ENCODE measurements around the gene BAZ1A. TPM values are rescaled to one million over a fixed set of nuclear protein-coding genes. Genes with fewer than 3 reads are reported as not detected.
A peak's percentile ranks its signal among the peaks of the same experiment; 100 is the strongest.

BAZ1A gene, protein sequence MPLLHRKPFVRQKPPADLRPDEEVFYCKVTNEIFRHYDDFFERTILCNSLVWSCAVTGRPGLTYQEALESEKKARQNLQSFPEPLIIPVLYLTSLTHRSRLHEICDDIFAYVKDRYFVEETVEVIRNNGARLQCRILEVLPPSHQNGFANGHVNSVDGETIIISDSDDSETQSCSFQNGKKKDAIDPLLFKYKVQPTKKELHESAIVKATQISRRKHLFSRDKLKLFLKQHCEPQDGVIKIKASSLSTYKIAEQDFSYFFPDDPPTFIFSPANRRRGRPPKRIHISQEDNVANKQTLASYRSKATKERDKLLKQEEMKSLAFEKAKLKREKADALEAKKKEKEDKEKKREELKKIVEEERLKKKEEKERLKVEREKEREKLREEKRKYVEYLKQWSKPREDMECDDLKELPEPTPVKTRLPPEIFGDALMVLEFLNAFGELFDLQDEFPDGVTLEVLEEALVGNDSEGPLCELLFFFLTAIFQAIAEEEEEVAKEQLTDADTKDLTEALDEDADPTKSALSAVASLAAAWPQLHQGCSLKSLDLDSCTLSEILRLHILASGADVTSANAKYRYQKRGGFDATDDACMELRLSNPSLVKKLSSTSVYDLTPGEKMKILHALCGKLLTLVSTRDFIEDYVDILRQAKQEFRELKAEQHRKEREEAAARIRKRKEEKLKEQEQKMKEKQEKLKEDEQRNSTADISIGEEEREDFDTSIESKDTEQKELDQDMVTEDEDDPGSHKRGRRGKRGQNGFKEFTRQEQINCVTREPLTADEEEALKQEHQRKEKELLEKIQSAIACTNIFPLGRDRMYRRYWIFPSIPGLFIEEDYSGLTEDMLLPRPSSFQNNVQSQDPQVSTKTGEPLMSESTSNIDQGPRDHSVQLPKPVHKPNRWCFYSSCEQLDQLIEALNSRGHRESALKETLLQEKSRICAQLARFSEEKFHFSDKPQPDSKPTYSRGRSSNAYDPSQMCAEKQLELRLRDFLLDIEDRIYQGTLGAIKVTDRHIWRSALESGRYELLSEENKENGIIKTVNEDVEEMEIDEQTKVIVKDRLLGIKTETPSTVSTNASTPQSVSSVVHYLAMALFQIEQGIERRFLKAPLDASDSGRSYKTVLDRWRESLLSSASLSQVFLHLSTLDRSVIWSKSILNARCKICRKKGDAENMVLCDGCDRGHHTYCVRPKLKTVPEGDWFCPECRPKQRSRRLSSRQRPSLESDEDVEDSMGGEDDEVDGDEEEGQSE (N-terminal part only)
- total RNA-seq (10 to 100 TPM in 1 of 4 donors, 1 to 10 TPM in 3; 5.7 to 11.5 (median 7.4) TPM), polyA plus RNA-seq (5.0 TPM)
- long read RNA-seq, donor 1, partial matches to known transcripts: 4 of 5 reads
- long read RNA-seq, donor 1, other reads (novel, unspliced or antisense): 1 of 5 reads
- long read RNA-seq, donor 2, partial matches to known transcripts: 1 of 1 reads
- long read RNA-seq, donor 2, other reads (novel, unspliced or antisense): 0 of 1 reads
- long read RNA-seq, donor 3, partial matches to known transcripts: 6 of 6 reads
- long read RNA-seq, donor 3, other reads (novel, unspliced or antisense): 0 of 6 reads
- long read RNA-seq, donor 4, partial matches to known transcripts: 1 of 1 reads
- long read RNA-seq, donor 4, other reads (novel, unspliced or antisense): 0 of 1 reads

DNA sequence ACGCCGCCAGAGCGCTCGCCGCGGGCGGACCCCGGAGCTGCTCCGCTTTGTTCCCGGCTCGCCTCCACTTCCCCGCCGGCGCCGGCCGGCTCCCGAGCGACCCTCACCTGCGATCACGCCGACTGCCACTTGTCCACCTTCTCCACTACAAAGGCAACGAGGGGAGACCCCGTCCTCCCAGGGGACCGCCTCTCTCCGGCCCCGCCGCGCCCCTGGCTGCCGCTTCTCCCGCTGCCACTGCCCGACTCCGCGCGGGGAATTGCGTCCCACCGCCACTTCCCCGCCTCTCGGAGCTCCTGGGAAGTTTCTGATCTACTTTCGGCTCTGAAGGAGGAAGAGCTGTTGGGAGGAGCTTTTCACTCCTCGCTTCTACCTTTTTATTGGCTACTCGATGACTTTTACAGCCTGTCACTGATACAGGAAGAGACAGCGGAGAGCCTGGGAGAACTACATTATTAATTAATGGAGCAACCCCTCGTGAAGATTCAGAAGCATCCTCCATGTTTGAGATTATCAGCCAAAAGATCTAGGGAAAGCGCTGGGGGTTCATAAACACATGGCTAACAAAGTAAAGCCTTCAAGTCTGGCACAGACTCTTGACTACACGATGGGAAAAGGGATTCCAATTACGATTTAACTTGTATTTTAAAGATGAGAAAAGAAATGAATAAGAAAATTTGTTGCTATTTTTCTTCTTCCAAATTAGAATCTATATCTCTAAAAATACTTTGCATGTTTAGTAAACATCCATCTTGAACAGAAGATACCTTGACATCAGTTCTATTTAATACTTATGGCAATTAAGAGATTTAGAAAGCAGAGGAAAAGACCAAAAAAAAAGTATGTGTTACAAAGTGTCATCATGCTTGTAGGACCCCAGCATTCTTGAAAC, at the start of gene BAZ1A:
Gene BAZ1A (minus strand): TSS at position 330 of the 892 bp plus-strand sequence. CDS start 756 bp downstream, outside the sequence.
- Histone ChIP-seq H3K4me3 (ENCODE audit: low read length) (peak within 1 kb of the TSS; percentile 84), H3K27me3 (ENCODE audit: control insufficient read depth, insufficient read depth) (no peaks in the 10 kb centered on the region), H3K9me3 (ENCODE audit: control insufficient read depth, low read length) (no peaks in the 10 kb centered on the region), H3K4me1 (ENCODE audit: control insufficient read depth, insufficient read depth, low read length) (no peaks in the 10 kb centered on the region), H3K27ac (ENCODE audit: low read length) (peak within 1 kb of the TSS; percentile 91)
- ATAC-seq (peak; percentile 66 to 79), DNase-seq (peak; percentile 74 to 85 (median 83))
- intact Hi-C loops (cut with DNase I): loop anchor here in 1 of 4 donors (10.0 kb wide), 1 partner anchor 110 kb away; the partner anchor contains the start of gene SRP54
- WGBS: under 1% methylated on average over 45 of the region's 46 CpGs

DNA sequence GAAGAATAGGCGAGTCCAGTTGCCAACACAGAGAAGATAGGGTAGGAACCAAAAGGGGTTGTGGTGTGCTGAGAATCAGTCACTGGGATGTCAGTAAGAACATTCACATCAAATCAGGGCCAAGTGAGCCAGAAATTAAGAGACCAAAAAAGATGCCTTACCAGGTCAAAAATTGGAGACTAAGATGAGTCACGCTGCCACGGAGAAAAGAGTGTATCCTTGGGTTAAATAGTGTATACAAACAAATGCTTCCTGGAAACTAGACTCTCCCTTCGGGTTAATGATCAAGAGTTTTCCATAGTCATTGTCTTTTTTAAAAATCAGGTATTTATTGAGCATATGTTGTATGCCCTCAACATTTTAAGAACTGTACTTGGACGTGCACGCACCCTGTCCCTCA, 45.2 kb upstream of the BAZ1A start:
- Histone ChIP-seq H3K27me3 (ENCODE audit: control insufficient read depth, insufficient read depth) (no peaks in the 10 kb centered on the region), H3K9me3 (ENCODE audit: control insufficient read depth, low read length) (no peaks in the 10 kb centered on the region), H3K4me1 (ENCODE audit: control insufficient read depth, insufficient read depth, low read length) (no peaks in the 10 kb centered on the region), H3K4me3 (ENCODE audit: low read length) (no peak overlapping the region), H3K27ac (ENCODE audit: low read length) (no peak overlapping the region)
- DNase-seq (no peak), ATAC-seq (no peak)
- WGBS: 73% methylated on average over 6 of the region's 6 CpGs
- intact Hi-C loops (cut with DNase I): no loop called here

DNA sequence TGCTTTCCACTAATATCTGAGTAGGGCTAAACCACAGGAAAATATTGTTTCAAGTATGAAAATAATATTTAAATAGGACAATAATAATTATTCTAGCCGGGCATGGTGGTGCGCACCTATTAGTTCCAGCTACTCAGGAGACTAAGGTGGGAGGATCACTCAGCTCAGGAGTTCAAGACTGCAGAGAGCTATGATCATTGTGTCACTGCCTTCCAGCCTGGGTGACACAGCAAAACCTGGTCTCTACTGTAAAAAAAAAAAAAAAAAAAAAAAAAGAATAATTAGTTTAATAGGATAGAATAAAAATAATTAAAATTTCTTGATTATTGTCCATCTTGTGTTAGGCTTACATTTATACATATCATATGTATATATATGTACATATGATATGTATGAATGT, 38.5 kb upstream of the BAZ1A start:
- Histone ChIP-seq H3K4me3 (ENCODE audit: low read length) (no peak overlapping the region), H3K4me1 (ENCODE audit: control insufficient read depth, insufficient read depth, low read length) (no peaks in the 10 kb centered on the region), H3K9me3 (ENCODE audit: control insufficient read depth, low read length) (no peaks in the 10 kb centered on the region), H3K27ac (ENCODE audit: low read length) (no peak overlapping the region), H3K27me3 (ENCODE audit: control insufficient read depth, insufficient read depth) (no peaks in the 10 kb centered on the region)
- WGBS: 96% methylated on average over 2 of the region's 2 CpGs
- intact Hi-C loops (cut with DNase I): no loop called here
- no peak for DNase-seq
- no peak for ATAC-seq

DNA sequence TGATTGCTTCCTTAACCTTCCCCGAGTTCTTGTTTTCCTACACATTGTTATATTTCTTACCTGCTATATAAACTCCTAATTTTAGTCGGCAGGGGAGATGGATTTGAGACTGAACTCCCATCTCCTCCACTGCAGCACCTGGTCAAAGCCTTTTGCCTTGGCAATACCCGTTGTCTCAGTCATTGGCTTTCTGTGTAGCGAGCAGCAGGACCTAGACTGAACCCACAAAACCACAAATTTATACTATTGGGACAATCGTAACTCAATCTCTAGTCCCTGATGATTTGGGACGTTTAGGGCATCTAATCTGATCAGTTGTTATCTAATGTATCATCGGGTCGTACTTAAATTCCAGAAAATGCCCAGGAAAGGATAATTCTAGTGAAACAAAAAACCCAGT, 37.8 kb upstream of the BAZ1A start:
- Histone ChIP-seq H3K4me3 (ENCODE audit: low read length) (no peak overlapping the region), H3K27me3 (ENCODE audit: control insufficient read depth, insufficient read depth) (no peaks in the 10 kb centered on the region), H3K27ac (ENCODE audit: low read length) (no peak overlapping the region), H3K4me1 (ENCODE audit: control insufficient read depth, insufficient read depth, low read length) (no peaks in the 10 kb centered on the region), H3K9me3 (ENCODE audit: control insufficient read depth, low read length) (no peaks in the 10 kb centered on the region)
- 80% methylated on average over 8 of the region's 8 CpGs for WGBS
- DNase-seq (no peak), ATAC-seq (no peak)
- intact Hi-C loops (cut with DNase I): no loop called here

DNA sequence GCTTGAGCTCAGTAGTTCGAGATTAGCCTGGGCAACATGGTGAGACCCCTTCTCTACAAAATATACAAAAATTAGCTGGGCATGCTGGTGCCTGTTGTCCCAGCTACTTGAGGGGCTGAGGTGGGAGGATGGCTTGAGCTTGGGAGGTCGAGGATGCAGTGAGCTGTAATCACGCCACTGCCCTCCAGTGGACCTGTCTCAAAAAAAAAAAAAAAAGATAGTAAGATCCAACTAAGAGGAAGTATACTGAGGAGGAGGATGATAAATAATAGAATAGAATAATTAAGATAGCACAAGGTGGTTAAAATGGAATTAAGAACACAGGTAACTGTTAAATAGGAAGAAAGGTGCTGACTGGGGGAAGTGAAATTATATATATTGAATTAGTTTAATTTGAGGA, 37.0 kb upstream of the BAZ1A start:
- ATAC-seq (no peak), DNase-seq (no peak)
- H3K4me3 ChIP-seq (ENCODE audit: low read length): no peak overlapping the region
- no peaks in the 10 kb centered on the region for H3K4me1 ChIP-seq (ENCODE audit: control insufficient read depth, insufficient read depth, low read length)
- H3K27ac ChIP-seq (ENCODE audit: low read length): no peak overlapping the region
- whole genome bisulfite sequencing: 66% methylated on average over 3 of the region's 3 CpGs
- intact Hi-C loops (cut with DNase I): no loop called here
- H3K9me3 ChIP-seq (ENCODE audit: control insufficient read depth, low read length): no peaks in the 10 kb centered on the region
- H3K27me3 ChIP-seq (ENCODE audit: control insufficient read depth, insufficient read depth): no peaks in the 10 kb centered on the region

DNA sequence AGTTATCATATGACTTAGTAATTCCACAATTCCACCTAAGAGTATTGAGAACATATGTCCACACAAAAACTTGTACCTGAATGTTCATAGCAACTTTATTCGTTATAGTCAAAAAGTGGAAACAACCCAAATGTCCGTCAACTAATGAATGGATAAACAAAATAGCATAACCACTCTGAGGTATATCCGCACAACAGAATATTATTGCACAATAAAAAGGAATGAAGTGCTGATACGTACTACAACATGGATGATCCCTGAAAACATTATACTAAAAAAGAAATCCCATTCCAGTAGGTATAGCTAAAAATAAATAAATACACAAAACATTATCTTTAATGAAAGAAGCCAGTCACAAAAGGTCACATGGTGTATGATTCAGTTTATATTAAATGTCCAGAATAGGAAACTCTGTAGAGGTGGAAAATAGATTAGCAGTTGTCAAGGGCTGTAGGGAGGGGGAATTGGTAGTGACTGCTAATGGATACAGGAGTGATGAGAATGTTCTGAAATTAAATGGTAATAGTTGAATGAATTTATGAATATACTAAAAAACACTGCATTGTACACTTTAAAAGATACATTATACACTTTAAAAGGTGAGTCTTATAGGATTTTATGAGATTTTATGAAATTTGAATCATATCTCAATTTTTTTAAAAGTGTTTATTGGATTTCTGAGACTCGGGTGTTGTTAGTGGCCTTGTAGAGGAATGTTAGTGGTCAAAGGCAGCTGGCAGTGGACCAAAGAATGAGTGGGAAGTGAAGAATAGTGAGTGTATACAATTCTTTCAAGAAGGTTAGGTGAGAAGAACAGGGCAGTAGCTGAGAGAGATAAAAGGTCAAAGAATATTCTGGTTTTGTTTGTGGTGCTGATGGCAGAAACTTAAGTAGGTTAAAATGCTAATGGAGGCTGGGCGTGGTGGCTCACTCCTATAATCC, 36.3 kb upstream of the BAZ1A start:
- no peak overlapping the region for H3K4me3 ChIP-seq (ENCODE audit: low read length)
- DNase-seq (no peak), ATAC-seq (no peak)
- H3K27me3 ChIP-seq (ENCODE audit: control insufficient read depth, insufficient read depth): no peaks in the 10 kb centered on the region
- WGBS: 74% methylated on average over 6 of the region's 6 CpGs
- H3K4me1 ChIP-seq (ENCODE audit: control insufficient read depth, insufficient read depth, low read length): no peaks in the 10 kb centered on the region
- intact Hi-C loops (cut with DNase I): no loop called here
- H3K9me3 ChIP-seq (ENCODE audit: control insufficient read depth, low read length): no peaks in the 10 kb centered on the region
- no peak overlapping the region for H3K27ac ChIP-seq (ENCODE audit: low read length)

DNA sequence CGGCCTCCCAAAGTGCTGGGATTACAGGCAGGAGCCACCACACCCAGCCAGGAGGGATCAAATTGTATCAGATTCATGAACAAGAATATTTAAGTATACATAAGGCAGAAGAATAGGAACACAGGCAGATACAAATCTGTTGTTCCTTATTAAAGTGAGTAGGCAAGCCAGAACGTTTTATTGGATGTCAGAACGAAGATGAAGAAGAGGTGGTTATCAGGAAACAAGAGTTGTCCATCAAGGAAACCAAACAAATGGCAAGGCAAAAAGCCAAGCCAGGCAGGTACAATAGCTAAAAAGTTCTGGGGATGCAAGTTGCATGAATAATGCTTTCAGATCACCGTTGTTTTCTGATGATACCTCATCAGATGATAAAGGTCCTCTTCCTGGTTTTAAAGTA, 31.1 kb upstream of the BAZ1A start:
- DNase-seq (no peak), ATAC-seq (no peak)
- no peaks in the 10 kb centered on the region for H3K9me3 ChIP-seq (ENCODE audit: control insufficient read depth, low read length)
- intact Hi-C loops (cut with DNase I): no loop called here
- no peak overlapping the region for H3K4me3 ChIP-seq (ENCODE audit: low read length)
- 76% methylated on average over 4 of the region's 4 CpGs for WGBS
- no peaks in the 10 kb centered on the region for H3K4me1 ChIP-seq (ENCODE audit: control insufficient read depth, insufficient read depth, low read length)
- no peak overlapping the region for H3K27ac ChIP-seq (ENCODE audit: low read length)
- H3K27me3 ChIP-seq (ENCODE audit: control insufficient read depth, insufficient read depth): no peaks in the 10 kb centered on the region

DNA sequence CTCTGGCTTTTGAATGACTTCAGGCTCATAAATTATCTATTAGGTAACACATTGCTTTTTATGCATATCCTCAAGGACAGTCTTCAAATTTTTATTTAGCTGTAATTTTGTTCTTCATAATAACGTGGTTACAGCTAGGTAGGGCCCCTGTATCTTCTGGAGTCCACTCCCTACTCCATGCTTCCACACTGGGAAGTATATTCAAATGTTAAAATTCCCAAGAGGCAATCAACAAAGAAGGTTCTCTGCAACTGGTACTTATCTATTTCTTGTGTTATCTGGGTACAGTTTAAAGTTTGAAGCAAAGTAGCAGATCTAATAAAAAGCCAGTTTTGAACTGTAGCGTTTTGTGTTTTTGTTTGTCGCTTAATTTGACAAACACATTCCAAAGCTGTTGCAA, 20.1 kb upstream of the BAZ1A start:
- intact Hi-C loops (cut with DNase I): no loop called here
- ATAC-seq: no peak
- Histone ChIP-seq H3K4me3 (ENCODE audit: low read length) (no peak overlapping the region), H3K4me1 (ENCODE audit: control insufficient read depth, insufficient read depth, low read length) (no peaks in the 10 kb centered on the region), H3K27ac (ENCODE audit: low read length) (no peak overlapping the region), H3K27me3 (ENCODE audit: control insufficient read depth, insufficient read depth) (no peaks in the 10 kb centered on the region), H3K9me3 (ENCODE audit: control insufficient read depth, low read length) (no peaks in the 10 kb centered on the region)
- no peak for DNase-seq
- WGBS: 60% methylated on average over 3 of the region's 3 CpGs

DNA sequence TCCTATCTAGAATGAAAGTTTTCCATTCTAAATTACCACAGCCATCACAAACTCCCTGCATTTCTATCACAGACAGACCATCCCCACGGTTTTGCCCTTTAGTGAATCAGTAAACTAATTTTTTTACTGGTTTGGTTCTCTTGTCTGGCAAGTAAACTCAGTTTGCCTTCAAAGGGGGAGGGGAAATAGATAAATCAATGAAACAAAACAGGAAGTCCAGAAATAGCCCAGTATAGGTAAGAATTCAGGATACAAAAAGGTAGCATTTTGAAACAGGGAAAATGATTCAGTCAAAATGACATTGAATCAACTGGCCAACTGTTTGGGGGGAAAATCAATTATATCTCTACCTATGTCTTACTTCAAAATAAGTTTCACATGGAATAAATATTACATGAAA, 15.8 kb upstream of the BAZ1A start:
- intact Hi-C loops (cut with DNase I): no loop called here
- ATAC-seq (no peak), DNase-seq (no peak)
- H3K4me1 ChIP-seq (ENCODE audit: control insufficient read depth, insufficient read depth, low read length): no peaks in the 10 kb centered on the region
- no peaks in the 10 kb centered on the region for H3K27me3 ChIP-seq (ENCODE audit: control insufficient read depth, insufficient read depth)
- no peak overlapping the region for H3K4me3 ChIP-seq (ENCODE audit: low read length)
- no peak overlapping the region for H3K27ac ChIP-seq (ENCODE audit: low read length)
- H3K9me3 ChIP-seq (ENCODE audit: control insufficient read depth, low read length): no peaks in the 10 kb centered on the region
- WGBS: 78% methylated on average over 1 of the region's 1 CpG
